Esophagus squamous epithelium (tissue), 4 donors: ENCODE measurements around the gene RAB33B.

Experiments used
- CTCF ChIP-seq, 6 experiments: fragments of 450-650 bp in 4 of 6; fragments of 200-600 bp in 2 of 6; sonication (generic) in 2 of 6; IDR thresholded peaks; one replicate each; pipeline ENCODE4 v1.5.1; 2016 to 2019; ENCODE audit warnings: antibody characterized with exemption in 6 of 6, mild to moderate bottlenecking in 4 of 6, moderate library complexity in 4 of 6
- POLR2A ChIP-seq, 4 donors: fragments of 450-650 bp; IDR thresholded peaks; one replicate each; pipeline ENCODE4 v1.6.1; 2017; ENCODE audit warnings: antibody characterized with exemption in 4 of 4, mild to moderate bottlenecking in 4 of 4, moderate library complexity in 3 of 4

GRCh38 chr4:139493176-139493575 lies 39.3 kb downstream of the RAB33B start:
- TF ChIP-seq CTCF (IDR thresholded peaks at IDR 0.05): no peak
- TF ChIP-seq POLR2A (IDR thresholded peaks at IDR 0.05): no peak
